Activated CD4-positive, alpha-beta T cell treated with anti-CD3 and anti-CD28 coated beads, Interleukin-2, amount 50 U/mL, for 24 hours (primary cell): ENCODE measurements around the gene MLF1.
A peak's percentile ranks its signal among the peaks of the same experiment; 100 is the strongest.

Experiments used
- DNase-seq, 2 donors: peaks; one replicate each; pipeline ENCODE4 v3.0.0-alpha.2; 2020; ENCODE audit warnings: low read depth in 1 of 2, low spot score in 1 of 2

MLF1 gene

GRCh38 chr3:158573714-158574113 is 2.7 kb downstream of the MLF1 start:
- no peak for DNase-seq

GRCh38 chr3:158574646-158575045 is 3.7 kb downstream of the MLF1 start:
- DNase-seq: no peak

GRCh38 chr3:158590223-158590622 is 19.2 kb downstream of the MLF1 start:
- DNase-seq: no peak

GRCh38 chr3:158600787-158601186 is 29.8 kb downstream of the MLF1 start:
- no peak for DNase-seq

DNA sequence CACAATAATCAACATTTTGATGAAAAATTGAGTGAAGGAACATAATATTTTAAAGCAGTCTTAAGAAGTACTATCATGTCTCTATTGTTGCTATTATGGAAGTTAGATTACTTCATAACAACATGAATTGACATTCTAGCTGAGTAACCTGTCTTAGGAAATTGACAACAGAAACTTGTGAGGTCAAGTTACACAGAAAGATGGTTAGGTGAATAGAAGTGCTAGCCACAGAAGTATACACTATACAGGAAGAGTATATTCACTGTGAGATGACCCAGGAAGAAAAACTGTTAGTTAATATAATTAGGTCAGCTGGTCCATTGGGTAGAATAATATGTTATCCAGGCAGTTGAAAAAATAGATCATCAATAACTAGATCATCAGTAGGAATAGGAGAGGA is 31.2 kb downstream of the MLF1 start:
- no peak for DNase-seq

DNA sequence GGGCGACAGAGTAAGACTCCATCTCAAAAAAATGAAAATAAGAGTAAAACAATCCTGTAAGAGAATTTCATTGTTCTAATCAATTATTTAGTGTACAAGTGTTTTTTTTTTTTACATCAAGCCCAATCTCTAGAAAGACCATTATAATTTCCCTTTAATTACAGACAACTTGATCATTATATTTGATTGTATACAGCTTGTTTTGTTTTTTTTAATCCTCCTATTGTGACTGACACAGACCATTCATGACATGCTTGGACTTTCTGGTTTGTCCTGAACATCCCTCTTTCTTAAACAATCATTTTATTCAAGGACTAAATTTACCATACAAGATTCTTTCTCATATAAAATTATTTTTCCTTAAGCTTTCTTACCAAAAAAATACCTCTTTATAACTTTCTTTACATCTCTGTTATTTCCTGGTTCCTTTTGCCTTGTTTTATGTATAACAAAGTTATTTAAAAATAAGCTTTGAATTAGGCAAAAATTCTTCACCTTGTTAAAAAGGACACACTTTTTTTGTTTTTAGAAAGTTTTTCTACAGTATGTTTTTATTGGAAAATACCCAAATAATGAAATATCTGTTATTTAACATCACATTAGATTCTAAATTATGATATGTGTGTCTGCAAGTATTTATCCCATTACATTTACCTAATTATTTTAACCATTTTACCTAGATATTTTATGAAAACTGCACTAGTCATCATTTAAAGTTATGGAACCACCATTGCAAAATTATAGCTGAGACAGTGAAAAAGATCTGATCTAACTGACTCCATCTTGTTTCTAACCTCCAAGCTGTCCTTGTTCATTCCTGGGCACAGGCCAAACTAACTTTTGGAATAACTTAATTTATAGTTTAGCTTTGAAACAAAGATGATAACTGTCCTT is 47.2 kb downstream of the MLF1 start:
- no peak for DNase-seq

DNA sequence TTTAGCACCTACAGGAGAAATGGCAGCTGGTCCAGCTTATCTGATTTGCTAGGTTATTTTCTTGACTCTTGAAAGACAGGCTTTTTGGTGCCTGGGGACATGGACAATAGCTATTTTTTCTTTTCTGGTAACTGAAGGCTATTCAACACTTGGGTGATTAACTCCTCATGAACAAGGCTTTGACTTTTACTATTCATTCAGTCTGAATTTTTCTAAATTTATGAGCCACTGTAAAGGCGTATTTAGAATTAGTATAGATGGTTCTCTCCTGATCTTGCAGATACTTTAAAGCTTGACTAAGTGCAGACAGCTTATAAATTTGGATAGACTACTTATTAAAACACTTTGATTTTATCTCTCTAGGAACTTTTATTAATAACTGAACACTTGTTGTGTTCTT is 54.9 kb downstream of the MLF1 start:
- no peak for DNase-seq

GRCh38 chr3:158631981-158632380 is 61.0 kb downstream of the MLF1 start:
- no peak for DNase-seq

- no peak for DNase-seq
These were observed 69.7 kb downstream of the MLF1 start for GRCh38 chr3:158640646-158641045.

DNA sequence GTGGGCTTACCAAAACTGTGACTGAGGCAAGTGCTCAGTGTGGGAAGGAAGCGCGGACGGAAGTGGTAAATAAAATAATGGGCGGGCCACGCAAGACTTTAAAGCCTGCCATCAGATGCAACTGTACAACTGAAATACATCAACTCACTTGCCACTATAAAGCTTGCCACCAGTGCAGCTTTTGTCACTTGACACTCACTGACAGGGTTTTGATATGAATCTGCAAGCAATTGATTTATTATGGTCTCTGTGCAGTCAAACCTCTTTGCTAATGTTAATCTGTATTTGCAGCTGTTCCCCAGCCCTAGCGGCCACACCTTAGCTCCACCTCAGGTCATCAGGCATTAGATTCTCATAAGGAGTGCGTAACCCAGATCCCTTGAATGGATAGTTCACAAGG is 71.0 kb downstream of the MLF1 start:
- DNase-seq: no peak

- no peak for DNase-seq
These were observed 71.6 kb downstream of the MLF1 start for GRCh38 chr3:158642474-158643210.

- DNase-seq: peak; percentile 76 to 86
These were observed 73.4 kb downstream of the MLF1 start, which contains the start of gene GFM1 for GRCh38 chr3:158644345-158644908. GFM1 (plus strand) TSS chr3:158644527; CDS start chr3:158644635, 108 bp downstream.

- DNase-seq: no peak
These were observed 78.8 kb downstream of the MLF1 start for GRCh38 chr3:158649791-158650190.

GRCh38 chr3:158651192-158651591 is 80.2 kb downstream of the MLF1 start:
- DNase-seq: no peak

DNA sequence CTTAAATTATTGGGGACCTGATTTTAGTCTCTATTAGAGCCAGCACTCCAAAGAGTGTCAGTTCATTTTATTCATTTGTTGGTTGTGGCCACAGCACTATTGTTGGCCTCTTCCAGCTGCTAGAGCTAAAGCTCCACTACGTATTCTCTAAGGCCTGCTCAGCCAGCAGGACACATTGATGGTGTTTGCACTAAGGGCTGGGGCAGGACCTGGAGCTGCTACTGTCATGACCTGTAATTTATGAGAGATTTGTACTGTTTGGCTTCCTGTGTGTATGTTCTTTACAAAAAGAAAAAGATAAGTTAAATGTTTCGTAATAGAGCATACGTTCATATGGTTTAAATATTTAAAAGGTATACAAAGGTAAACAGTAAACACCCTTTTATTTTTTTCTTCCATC is 81.5 kb downstream of the MLF1 start:
- DNase-seq: no peak
